HUES64 (cell line): Measurements from ENCODE around the gene ZNF789.

Source experiments
- H3K27ac ChIP-seq: 2 replicates; pipeline ENCODE4 v1.7.0; 2013; ENCODE audit warnings: low read depth, low read length, inconsistent platforms
- H3K27me3 ChIP-seq: 2 replicates; pipeline ENCODE4 v1.6.1; 2013; ENCODE audit warnings: mild to moderate bottlenecking, low read length; ENCODE audit not compliant: insufficient read depth
- H3K36me3 ChIP-seq: 2 replicates; pipeline ENCODE4 v1.6.1; 2013; ENCODE audit warnings: mild to moderate bottlenecking, low read length; ENCODE audit not compliant: insufficient read depth
- H3K4me1 ChIP-seq: 2 replicates; pipeline ENCODE4 v1.6.1; 2013; ENCODE audit warnings: mild to moderate bottlenecking, low read length, moderate library complexity; ENCODE audit not compliant: insufficient read depth
- H3K4me3 ChIP-seq: 2 replicates; pipeline ENCODE4 v1.5.1; 2013; ENCODE audit warnings: mild to moderate bottlenecking, low read length, moderate library complexity
- H3K9ac ChIP-seq: 2 replicates; pipeline ENCODE4 v1.6.1; 2013; ENCODE audit warnings: mild to moderate bottlenecking, low read depth, low read length
- H3K9me3 ChIP-seq: 2 replicates; pipeline ENCODE4 v1.6.1; 2013; ENCODE audit warnings: low read depth, low read length; ENCODE audit not compliant: insufficient read depth
- WGBS: fragments of 150-250, 120-280 bp; methylation state at CpG from one replicate; pipeline ENCODE4 v1.1.7; 2013; ENCODE audit warnings: missing lambda C conversion rate; 5-methylcytosine and 5-hydroxymethylcytosine counted together

ZNF789 gene

GRCh38 chr7:99446096-99446495 lies 26.6 kb upstream of the ZNF789 start:
- no peaks in the 10 kb centered on the region for H3K9me3 ChIP-seq
- H3K4me3 ChIP-seq: no peak overlapping the region
- no peak overlapping the region for H3K27ac ChIP-seq
- H3K36me3 ChIP-seq: peaks cover 90% of the 10 kb centered on the region
- no peak overlapping the region for H3K9ac ChIP-seq
- no peaks in the 10 kb centered on the region for H3K27me3 ChIP-seq
- no peaks in the 10 kb centered on the region for H3K4me1 ChIP-seq
- 93% methylated on average over 4 of the region's 4 CpGs for WGBS

GRCh38 chr7:99447943-99448342 lies 24.7 kb upstream of the ZNF789 start:
- Histone ChIP-seq H3K9me3 (no peaks in the 10 kb centered on the region), H3K27me3 (no peaks in the 10 kb centered on the region), H3K9ac (no peak overlapping the region), H3K4me3 (no peak overlapping the region), H3K36me3 (peaks cover 95% of the 10 kb centered on the region), H3K4me1 (no peaks in the 10 kb centered on the region), H3K27ac (no peak overlapping the region)
- WGBS: 95% methylated on average over 10 of the region's 10 CpGs

- H3K9me3 ChIP-seq: no peaks in the 10 kb centered on the region
- no peaks in the 10 kb centered on the region for H3K4me1 ChIP-seq
- no peak overlapping the region for H3K27ac ChIP-seq
- H3K4me3 ChIP-seq: no peak overlapping the region
- 90% methylated on average over 10 of the region's 10 CpGs for WGBS
- H3K36me3 ChIP-seq: peaks cover 95% of the 10 kb centered on the region
- no peaks in the 10 kb centered on the region for H3K27me3 ChIP-seq
- H3K9ac ChIP-seq: no peak overlapping the region
These were observed 23.8 kb upstream of the ZNF789 start for GRCh38 chr7:99448855-99449254.

- peaks cover 97% of the 10 kb centered on the region for H3K36me3 ChIP-seq
- H3K9ac ChIP-seq: no peak overlapping the region
- no peak overlapping the region for H3K4me3 ChIP-seq
- no peaks in the 10 kb centered on the region for H3K9me3 ChIP-seq
- no peaks in the 10 kb centered on the region for H3K27me3 ChIP-seq
- no peak overlapping the region for H3K27ac ChIP-seq
- no peaks in the 10 kb centered on the region for H3K4me1 ChIP-seq
- WGBS: 94% methylated on average over 5 of the region's 5 CpGs
These were observed 23.4 kb upstream of the ZNF789 start for GRCh38 chr7:99449326-99449725.

GRCh38 chr7:99451936-99452335 lies 20.8 kb upstream of the ZNF789 start:
- H3K27me3 ChIP-seq: no peaks in the 10 kb centered on the region
- no peaks in the 10 kb centered on the region for H3K9me3 ChIP-seq
- no peak overlapping the region for H3K27ac ChIP-seq
- H3K9ac ChIP-seq: no peak overlapping the region; the same call in 1 of the 2 replicates
- H3K4me3 ChIP-seq: no peak overlapping the region
- no peaks in the 10 kb centered on the region for H3K4me1 ChIP-seq
- 92% methylated on average over 8 of the region's 8 CpGs for WGBS
- H3K36me3 ChIP-seq: peaks cover 99% of the 10 kb centered on the region

- H3K9ac ChIP-seq: no peak overlapping the region; the same call in 1 of the 2 replicates
- H3K27ac ChIP-seq: no peak overlapping the region
- no peaks in the 10 kb centered on the region for H3K27me3 ChIP-seq
- no peak overlapping the region for H3K4me3 ChIP-seq
- H3K4me1 ChIP-seq: no peaks in the 10 kb centered on the region
- peaks cover 98% of the 10 kb centered on the region for H3K36me3 ChIP-seq
- 94% methylated on average over 13 of the region's 13 CpGs for WGBS
- H3K9me3 ChIP-seq: no peaks in the 10 kb centered on the region
These were observed 20.1 kb upstream of the ZNF789 start for GRCh38 chr7:99452541-99452940.

- Histone ChIP-seq H3K27ac (no peak overlapping the region), H3K36me3 (peaks cover 98% of the 10 kb centered on the region), H3K9ac (no peak overlapping the region), H3K9me3 (no peaks in the 10 kb centered on the region), H3K4me1 (no peaks in the 10 kb centered on the region), H3K27me3 (no peaks in the 10 kb centered on the region), H3K4me3 (no peak overlapping the region)
- 97% methylated on average over 11 of the region's 11 CpGs for WGBS
These were observed 19.6 kb upstream of the ZNF789 start for GRCh38 chr7:99453105-99453504.

- H3K27ac ChIP-seq: no peak overlapping the region; the same call in 1 of the 2 replicates
- H3K4me3 ChIP-seq: no peak overlapping the region
- no peaks in the 10 kb centered on the region for H3K9me3 ChIP-seq
- peaks cover 98% of the 10 kb centered on the region for H3K36me3 ChIP-seq
- no peaks in the 10 kb centered on the region for H3K27me3 ChIP-seq
- no peak overlapping the region for H3K9ac ChIP-seq
- WGBS: 96% methylated on average over 9 of the region's 9 CpGs
- H3K4me1 ChIP-seq: no peaks in the 10 kb centered on the region
These were observed 16.8 kb upstream of the ZNF789 start for GRCh38 chr7:99455874-99456273.

- Histone ChIP-seq H3K4me1 (no peaks in the 10 kb centered on the region), H3K9me3 (no peaks in the 10 kb centered on the region), H3K27me3 (no peaks in the 10 kb centered on the region), H3K27ac (no peak overlapping the region), H3K9ac (no peak overlapping the region), H3K4me3 (no peak overlapping the region), H3K36me3 (peaks cover 99% of the 10 kb centered on the region)
- WGBS: 94% methylated on average over 13 of the region's 13 CpGs
These were observed 16.4 kb upstream of the ZNF789 start for GRCh38 chr7:99456288-99456687.

- Histone ChIP-seq H3K4me3 (no peak overlapping the region), H3K4me1 (no peaks in the 10 kb centered on the region), H3K27ac (no peak overlapping the region), H3K27me3 (no peaks in the 10 kb centered on the region), H3K9ac (no peak overlapping the region), H3K36me3 (peaks cover 93% of the 10 kb centered on the region), H3K9me3 (no peaks in the 10 kb centered on the region)
- WGBS: 93% methylated on average over 6 of the region's 6 CpGs
These were observed 15.5 kb upstream of the ZNF789 start for GRCh38 chr7:99457050-99457649.

- Histone ChIP-seq H3K27me3 (no peaks in the 10 kb centered on the region), H3K4me1 (no peaks in the 10 kb centered on the region), H3K4me3 (no peak overlapping the region), H3K9me3 (no peaks in the 10 kb centered on the region), H3K36me3 (peaks cover 89% of the 10 kb centered on the region), H3K9ac (no peak overlapping the region), H3K27ac (no peak overlapping the region; the same call in 1 of the 2 replicates)
- WGBS: 93% methylated on average over 26 of the region's 26 CpGs
These were observed 14.8 kb upstream of the ZNF789 start for GRCh38 chr7:99457650-99458493.
